BE2C (cell line): ENCODE results near the gene SYNE1.

Experiments used
- DNase-seq: peaks from one replicate; pipeline ENCODE4 v3.0.0-alpha.2; 2020
- H3K27me3 ChIP-seq: fragments of 250-450 bp; sonication (Bioruptor Pico); 2 replicates; pipeline ENCODE4 v1.5.1; 2020; ENCODE audit warnings: mild to moderate bottlenecking
- H3K36me3 ChIP-seq: fragments of 250-450 bp; sonication (Bioruptor Pico); 2 replicates; pipeline ENCODE4 v1.5.1; 2020; ENCODE audit warnings: mild to moderate bottlenecking
- H3K4me1 ChIP-seq: fragments of 250-450 bp; sonication (Bioruptor Pico); 2 replicates; pipeline ENCODE4 v1.5.1; 2020
- H3K4me3 ChIP-seq: 2 replicates; pipeline ENCODE4 v1.5.1; 2011; ENCODE audit warnings: low read depth, low read length
- H3K9me3 ChIP-seq: fragments of 250-450 bp; sonication (Bioruptor Pico); 2 replicates; pipeline ENCODE4 v1.5.1; 2020
- CTCF ChIP-seq: IDR thresholded peaks from 2 replicates; pipeline ENCODE4 v1.5.1; 2012; ENCODE audit warnings: mild to moderate bottlenecking, low read depth, low read length

Gene SYNE1

GRCh38 chr6:152098683-152099082 is 538.5 kb downstream of the SYNE1 start:
- Histone ChIP-seq H3K27me3 (no peaks in the 10 kb centered on the region), H3K4me1 (no peaks in the 10 kb centered on the region), H3K36me3 (no peaks in the 10 kb centered on the region), H3K4me3 (no peak overlapping the region), H3K9me3 (no peaks in the 10 kb centered on the region)
- no peak for DNase-seq
- TF ChIP-seq CTCF: no peak

GRCh38 chr6:152096863-152097496 is 540.2 kb downstream of the SYNE1 start:
- H3K9me3 ChIP-seq: no peaks in the 10 kb centered on the region
- H3K36me3 ChIP-seq: no peaks in the 10 kb centered on the region
- H3K4me3 ChIP-seq: no peak overlapping the region
- no peak for DNase-seq
- H3K4me1 ChIP-seq: no peaks in the 10 kb centered on the region
- TF ChIP-seq CTCF: no peak
- H3K27me3 ChIP-seq: no peaks in the 10 kb centered on the region

GRCh38 chr6:152094992-152095592 is 542.1 kb downstream of the SYNE1 start:
- H3K36me3 ChIP-seq: no peaks in the 10 kb centered on the region
- no peaks in the 10 kb centered on the region for H3K27me3 ChIP-seq
- H3K4me3 ChIP-seq: no peak overlapping the region
- H3K9me3 ChIP-seq: no peaks in the 10 kb centered on the region
- H3K4me1 ChIP-seq: no peaks in the 10 kb centered on the region
- peak; percentile 24 for DNase-seq
- TF ChIP-seq CTCF: no peak

- Histone ChIP-seq H3K27me3 (no peaks in the 10 kb centered on the region), H3K36me3 (no peaks in the 10 kb centered on the region), H3K4me1 (no peaks in the 10 kb centered on the region), H3K4me3 (no peak overlapping the region), H3K9me3 (no peaks in the 10 kb centered on the region)
- TF ChIP-seq CTCF: no peak
- DNase-seq: no peak
These were observed 542.9 kb downstream of the SYNE1 start for GRCh38 chr6:152094276-152094675.

GRCh38 chr6:152093711-152094110 is 543.5 kb downstream of the SYNE1 start:
- no peak for TF ChIP-seq CTCF
- Histone ChIP-seq H3K27me3 (no peaks in the 10 kb centered on the region), H3K4me3 (no peak overlapping the region), H3K9me3 (no peaks in the 10 kb centered on the region), H3K4me1 (no peaks in the 10 kb centered on the region), H3K36me3 (no peaks in the 10 kb centered on the region)
- no peak for DNase-seq

GRCh38 chr6:152091851-152092341 is 545.3 kb downstream of the SYNE1 start:
- DNase-seq: no peak
- Histone ChIP-seq H3K4me3 (no peak overlapping the region), H3K36me3 (no peaks in the 10 kb centered on the region)

More at GRCh38 chr6:152091851-152092341, 545.3 kb downstream of the SYNE1 start:
- Histone ChIP-seq H3K9me3 (no peaks in the 10 kb centered on the region), H3K4me1 (no peaks in the 10 kb centered on the region), H3K27me3 (no peaks in the 10 kb centered on the region)
- TF ChIP-seq CTCF: no peak
